Stimulated activated CD4-positive, alpha-beta T cell treated with anti-CD3 and anti-CD28 coated beads, Interleukin-1b, Interleukin-23, amount 100 ng/mL, for 4 hours (primary cell): ENCODE results near the gene TMEM59L.

ENCODE experiments used
- DNase-seq, 2 donors: peaks; one replicate each; pipeline ENCODE4 v3.0.0-alpha.2; 2020; ENCODE audit warnings: low read depth in 2 of 2

The TMEM59L gene

DNA sequence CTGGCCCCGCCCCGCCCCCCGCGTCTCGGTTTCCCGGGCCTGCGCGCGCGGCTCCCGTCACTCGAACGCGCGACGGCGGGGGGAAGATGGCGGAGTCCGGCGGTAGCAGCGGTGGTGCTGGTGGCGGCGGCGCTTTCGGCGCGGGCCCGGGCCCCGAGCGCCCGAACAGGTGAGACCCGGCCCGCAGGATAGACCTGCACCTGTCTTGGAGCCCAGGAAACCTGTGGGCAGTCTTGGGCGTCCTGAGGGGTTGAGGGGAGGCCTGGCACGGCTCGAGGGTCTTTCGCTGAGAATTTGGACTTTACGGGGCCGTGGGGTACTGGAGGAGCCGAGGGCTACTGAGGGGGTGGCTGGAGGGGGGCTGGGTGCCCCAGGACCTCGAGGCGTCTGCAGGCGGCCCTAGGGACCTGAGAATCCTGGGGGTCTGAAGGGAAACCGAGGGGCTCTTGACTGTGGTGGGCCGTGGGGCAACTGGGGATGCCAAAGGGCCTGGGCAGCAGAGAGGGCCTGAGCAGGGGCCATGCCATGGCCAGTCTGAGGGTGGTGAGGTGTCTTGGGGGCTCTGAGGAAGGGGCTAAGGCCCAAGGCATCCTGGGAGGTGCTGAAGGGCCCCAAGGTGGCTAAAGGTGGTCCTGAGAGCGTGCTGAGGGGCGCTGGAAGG is 24.4 kb downstream of the TMEM59L start, which contains the start of gene KLHL26:
KLHL26 (plus strand) TSS at position 60 of the 661 bp plus-strand sequence; CDS start at position 87, 27 bp downstream.
- no peak for DNase-seq

DNA sequence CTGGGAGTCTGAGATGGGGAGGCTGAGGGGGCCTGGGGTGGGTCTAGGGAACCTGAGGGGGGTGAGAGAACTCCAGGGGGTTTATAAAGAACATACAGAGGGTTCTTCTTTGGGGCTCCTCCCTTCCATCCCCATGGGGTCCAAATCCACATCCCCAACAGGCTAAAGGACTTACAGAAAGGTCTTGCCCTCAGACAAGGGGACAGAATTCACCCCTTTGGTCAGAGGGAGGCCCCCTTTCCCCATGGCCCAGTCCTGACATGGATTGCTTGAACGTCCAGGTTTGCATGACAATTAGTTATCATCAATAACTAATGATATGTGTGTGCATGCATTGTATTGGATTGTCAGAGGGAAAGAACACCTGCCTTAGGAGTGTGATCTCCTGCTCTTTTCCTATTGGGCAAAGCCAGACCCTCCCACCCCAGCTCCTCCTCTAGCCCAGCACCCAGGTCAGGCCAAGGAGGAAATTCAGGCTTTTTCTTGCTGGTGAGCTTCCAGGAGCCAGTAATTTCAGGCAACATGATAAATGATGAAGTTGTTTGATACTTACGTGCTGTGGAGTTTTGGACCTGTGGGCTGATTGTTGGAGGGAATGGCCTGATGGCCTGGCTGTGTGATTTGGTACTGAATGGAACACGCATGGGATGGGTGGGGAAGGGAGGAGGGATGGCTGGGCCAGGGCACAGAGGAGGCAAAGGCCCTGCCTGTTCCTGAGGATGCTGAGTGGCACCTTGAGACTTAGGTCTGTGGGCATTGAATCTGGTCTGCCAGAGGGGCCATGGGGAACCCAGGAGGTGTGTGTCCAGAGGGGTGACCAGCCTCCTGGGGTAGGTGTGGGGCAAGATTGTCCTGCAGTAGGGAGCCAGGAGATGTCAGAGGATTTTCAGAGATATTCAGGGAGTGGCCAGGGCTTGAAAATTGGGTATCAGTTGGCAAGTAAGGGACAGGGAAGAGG is 25.3 kb downstream of the TMEM59L start:
- DNase-seq: no peak

DNA sequence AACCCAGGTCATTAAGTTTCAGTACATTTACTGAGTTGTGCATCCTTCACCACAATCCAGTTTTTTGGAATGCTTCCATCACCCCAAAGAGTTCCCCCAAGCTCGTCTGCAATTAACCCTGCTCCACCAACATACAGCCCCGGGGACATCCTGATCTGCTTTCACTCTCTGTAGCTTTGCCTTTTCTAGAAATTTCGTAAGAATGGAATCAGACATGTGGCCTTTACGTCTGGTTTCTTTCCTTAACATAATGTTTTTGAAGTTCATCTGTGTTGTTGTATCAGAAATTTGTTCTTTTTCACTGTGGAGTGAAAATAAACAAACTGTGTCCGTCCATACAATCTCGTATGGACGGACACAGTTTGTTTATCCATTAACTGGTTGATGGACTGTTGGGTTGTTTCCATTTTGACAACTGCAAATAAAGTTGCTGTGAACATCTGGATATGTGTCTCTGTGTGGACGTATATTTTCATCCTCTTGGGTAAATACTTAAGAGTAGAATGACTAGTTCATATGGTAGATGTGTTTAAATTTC is 27.1 kb downstream of the TMEM59L start:
- no peak for DNase-seq

DNA sequence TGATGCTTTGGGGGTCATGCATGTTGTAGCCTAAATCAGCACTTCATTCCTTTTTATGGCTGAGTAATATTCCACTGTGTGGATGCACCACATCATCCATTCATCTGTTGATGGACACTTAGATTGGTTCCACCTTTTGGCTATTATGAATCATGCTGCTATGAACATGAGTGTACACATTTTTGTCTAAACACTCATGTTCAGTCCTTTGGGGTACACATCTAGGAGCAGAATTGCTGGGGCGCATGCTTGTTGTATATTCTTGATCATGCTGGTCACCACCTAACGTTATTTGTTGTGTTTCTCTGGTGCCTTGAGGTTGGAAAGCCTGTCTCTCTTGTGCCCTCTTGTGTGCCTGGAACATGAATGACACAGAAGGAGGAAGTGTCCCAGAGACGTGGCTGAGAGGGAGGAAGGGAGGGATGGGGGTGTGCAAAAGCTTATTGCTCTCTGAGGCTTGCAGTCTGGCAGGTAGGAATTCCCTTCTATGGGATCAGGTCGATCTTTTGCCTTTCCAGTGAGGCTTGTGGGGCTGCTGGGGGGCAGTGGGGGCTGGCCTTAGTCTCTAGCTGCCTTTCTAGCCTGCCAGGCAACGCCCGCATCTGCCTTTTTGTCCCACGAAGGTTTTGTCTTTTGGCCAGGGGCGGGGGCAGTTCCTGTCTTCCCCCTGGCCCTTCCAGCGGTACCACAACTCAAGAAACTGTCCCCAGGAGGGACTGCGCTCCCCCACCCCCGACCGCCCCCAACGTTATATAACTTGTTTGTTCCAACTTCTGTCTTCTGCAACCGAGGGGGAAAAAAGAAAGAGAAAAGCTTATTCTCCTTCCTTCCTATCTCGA is 31.7 kb downstream of the TMEM59L start:
- DNase-seq: no peak

DNA sequence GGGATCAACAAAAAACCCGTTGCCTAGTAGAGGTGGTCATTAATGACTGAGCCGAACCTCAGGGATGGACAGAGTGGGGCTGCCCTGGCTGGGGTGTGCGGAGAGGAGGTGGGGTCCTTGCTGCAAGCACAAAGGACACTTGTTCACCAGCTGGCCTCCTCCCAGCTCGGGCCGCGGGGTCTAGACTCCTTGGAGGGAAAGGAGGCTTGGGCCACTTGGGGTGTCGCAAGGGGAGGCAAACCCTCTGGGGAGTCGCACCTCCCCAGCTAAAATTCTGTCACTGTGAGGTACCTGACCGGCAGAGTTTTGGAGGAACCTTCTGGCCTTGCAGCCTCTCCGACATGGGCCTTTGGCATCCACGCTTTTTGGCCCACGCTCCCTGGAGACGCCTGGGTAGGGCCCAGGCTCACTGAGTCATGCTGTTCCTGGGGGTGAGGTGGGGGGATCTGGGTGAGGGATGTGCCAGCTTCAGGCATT is 32.4 kb downstream of the TMEM59L start:
- no peak for DNase-seq

DNA sequence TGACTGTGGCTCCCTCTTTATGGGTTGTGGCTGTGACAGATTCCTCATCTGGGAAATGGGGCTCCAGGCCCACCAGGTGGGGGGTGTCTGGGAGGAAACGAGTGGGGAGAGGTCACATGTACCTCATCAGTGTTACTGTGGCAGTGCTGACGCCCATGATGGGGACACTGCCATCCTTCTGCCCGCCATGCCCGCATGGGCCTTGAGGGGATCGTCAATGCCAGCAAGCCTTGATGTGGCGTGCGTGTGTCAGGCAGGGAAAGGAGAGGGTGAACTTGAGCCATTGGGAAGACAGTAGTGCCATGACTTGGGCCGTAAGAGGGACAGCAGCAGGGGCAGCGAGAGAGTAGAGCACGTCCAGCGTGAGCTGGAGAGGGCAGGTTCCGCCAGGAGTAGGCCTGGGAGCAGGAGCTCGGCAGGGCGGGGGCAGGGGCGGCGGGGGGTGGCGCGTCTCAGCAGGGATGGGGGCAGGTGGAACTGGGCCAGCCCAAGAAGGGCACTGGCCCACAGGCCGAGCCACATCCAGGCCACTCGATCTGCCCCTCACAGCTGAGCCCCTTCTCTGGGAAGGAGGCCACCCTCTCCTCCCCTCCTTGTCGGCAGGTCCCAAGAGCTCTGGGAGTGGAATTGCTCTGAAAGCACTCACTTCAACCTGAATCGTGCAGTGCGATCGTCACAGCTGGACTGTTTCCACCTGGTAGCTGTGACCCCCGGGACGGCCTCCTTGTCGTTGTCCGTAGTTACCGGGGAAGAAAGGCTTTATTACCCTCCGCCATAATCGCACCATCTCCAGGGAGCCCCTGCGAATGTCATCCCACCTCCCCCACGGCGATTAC is 34.1 kb downstream of the TMEM59L start:
- DNase-seq: no peak

GRCh38 chr19:18647371-18647767 is 34.7 kb downstream of the TMEM59L start:
- DNase-seq: no peak

GRCh38 chr19:18647807-18648206 is 35.1 kb downstream of the TMEM59L start:
- DNase-seq: no peak

DNA sequence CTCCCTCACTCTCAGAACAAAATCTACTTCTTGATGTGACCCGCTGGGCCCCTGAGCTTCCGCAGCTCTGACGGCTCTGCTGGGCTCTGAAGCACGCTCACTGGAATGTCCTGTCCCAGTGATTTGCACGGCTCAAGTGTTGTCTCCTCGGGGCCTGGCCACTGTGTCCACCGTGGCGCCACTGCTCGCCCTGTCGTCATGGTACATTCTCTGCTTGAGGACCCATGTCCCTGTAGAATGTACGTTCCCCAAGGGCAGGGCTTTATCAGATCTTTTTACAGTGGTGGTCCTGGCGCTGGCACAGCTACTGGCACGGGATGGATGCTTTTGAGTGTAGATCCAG is 36.3 kb downstream of the TMEM59L start:
- DNase-seq: no peak

GRCh38 chr19:18649371-18650020 is 36.8 kb downstream of the TMEM59L start:
- no peak for DNase-seq

DNA sequence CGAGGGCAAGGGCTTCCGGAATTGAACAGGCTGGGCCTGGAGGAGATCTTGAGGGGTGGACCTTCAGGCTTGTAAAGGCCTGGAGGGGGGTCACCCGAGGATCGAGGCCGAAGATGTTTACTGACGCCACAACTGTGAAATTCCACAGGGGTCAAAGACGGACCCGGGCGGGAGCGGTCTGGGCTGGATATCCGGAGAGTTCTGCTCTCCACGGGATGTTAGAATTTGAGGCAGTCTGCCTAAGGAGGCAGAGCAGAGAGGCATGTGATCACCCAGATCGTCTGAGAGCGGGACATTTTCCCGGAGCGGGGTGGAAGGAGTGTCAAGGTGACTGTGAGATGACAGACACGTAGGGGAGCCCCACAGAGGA is 37.3 kb downstream of the TMEM59L start:
- DNase-seq: no peak

- no peak for DNase-seq
Measured at GRCh38 chr19:18650468-18651041, 37.9 kb downstream of the TMEM59L start.

DNA sequence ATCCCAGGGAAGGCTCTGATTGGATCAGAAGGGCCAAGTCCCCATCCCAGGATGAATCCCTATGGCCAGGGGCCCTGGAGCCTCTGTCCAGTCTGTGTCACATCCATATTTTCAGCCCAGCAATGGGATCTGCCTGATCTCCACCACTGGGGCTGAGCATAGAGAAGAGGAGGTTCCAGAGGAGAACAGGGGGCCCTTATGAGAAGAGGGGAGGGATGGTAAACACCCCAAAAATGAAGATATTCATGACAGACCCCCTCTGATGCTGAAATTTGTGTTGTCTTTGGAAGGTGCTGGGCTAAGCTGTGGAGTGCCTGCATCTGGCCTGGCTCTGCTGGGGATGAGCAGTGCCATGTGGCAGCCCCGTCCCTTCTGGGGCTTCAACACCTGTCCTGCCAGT is 38.6 kb downstream of the TMEM59L start:
- DNase-seq: no peak

DNA sequence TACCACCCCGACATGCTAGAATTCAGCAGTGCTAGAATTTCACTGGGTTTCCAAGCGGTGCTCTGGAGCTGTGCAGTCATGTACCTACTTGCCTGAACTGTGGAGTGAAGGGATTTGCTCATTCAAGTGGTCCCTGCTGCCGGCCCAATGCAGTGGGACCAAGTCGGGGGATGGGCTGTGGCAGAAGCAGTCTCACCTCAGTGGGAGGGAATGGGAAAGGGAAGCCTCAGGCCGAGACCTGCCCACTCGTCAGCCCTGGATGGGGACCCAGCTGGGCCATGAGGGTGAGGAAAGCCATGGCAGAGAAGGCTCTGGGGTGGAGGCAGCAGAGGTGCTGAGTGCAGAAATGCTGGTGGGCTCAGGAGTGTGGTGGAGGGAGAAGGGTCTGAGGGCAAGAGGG is 39.1 kb downstream of the TMEM59L start:
- no peak for DNase-seq

- DNase-seq: no peak
Measured at GRCh38 chr19:18653853-18654252, 41.2 kb downstream of the TMEM59L start.

DNA sequence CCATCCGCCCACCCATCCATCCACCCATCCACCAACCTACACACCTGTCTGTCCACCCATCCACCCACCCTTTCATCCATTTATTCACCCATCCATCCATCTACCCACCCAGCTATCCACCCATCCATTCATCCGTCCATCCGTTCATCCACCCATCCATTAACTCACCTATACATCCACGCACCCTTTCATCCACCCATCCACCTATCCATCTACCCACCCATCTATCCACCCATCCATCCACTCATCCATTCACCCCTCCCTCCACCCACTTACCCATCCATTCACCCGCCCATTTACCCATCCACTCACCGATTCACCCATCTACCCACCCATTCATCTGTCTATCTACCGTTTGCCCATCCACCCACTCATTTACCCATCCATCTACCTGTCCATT is 41.8 kb downstream of the TMEM59L start:
- no peak for DNase-seq

DNA sequence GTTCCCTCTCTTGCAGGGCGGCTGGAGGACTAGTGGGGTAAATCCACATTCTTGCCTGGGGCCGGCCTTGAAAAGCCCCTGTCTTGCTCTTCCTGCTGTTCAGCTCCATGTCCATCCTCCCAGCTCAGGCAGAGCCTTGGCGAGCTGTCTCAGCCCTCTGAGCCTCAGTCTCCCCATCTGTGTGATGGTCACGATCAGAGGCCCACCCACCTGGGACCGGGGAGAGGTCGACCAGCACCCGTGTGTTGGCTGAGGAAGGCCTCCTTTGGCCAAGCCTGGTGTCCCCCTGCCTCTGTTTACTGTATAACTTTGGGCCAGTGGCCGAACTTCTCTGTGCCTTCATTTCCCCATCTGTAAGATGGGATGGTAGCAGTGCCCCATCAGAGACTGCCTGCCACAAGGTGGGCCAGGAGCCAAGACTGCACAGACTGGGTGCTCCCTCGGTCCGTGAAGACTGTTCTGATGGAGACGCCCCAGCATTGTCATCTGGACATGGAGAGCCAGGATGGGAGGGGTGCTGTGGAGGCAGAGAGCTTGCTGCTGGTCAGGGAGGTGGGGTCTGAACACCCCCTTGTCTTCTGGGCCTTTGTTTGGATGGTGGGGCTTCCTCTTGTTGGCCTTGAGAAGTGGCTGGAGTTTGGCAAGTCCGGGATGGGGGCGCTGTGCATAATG is 42.6 kb downstream of the TMEM59L start:
- no peak for DNase-seq

- DNase-seq: no peak
Measured at GRCh38 chr19:18656337-18657086, 43.8 kb downstream of the TMEM59L start.
